MM.1S (cell line): ENCODE results near the gene SNRNP48.

ENCODE experiments used
- EZH2 ChIP-seq: fragments of 300-600 bp; sonication (generic); optimal IDR thresholded peaks from 2 replicates; pipeline ENCODE3; 2017; ENCODE audit warnings: low read depth, mild to moderate bottlenecking, antibody characterized with exemption, low read length, mixed read lengths
- EZH2phosphoT487 ChIP-seq: fragments of 300-600 bp; sonication (generic); IDR thresholded peaks from 2 replicates; pipeline ENCODE4 v1.6.1; 2018; ENCODE audit warnings: antibody characterized with exemption, low read length
- TF ChIP-seq, protein P1 (sequence below): fragments of 300-600 bp; sonication (generic); IDR thresholded peaks from 2 replicates; pipeline ENCODE4 v1.5.1; 2016; ENCODE audit warnings: antibody characterized with exemption, low read length, mixed read lengths

DNA sequence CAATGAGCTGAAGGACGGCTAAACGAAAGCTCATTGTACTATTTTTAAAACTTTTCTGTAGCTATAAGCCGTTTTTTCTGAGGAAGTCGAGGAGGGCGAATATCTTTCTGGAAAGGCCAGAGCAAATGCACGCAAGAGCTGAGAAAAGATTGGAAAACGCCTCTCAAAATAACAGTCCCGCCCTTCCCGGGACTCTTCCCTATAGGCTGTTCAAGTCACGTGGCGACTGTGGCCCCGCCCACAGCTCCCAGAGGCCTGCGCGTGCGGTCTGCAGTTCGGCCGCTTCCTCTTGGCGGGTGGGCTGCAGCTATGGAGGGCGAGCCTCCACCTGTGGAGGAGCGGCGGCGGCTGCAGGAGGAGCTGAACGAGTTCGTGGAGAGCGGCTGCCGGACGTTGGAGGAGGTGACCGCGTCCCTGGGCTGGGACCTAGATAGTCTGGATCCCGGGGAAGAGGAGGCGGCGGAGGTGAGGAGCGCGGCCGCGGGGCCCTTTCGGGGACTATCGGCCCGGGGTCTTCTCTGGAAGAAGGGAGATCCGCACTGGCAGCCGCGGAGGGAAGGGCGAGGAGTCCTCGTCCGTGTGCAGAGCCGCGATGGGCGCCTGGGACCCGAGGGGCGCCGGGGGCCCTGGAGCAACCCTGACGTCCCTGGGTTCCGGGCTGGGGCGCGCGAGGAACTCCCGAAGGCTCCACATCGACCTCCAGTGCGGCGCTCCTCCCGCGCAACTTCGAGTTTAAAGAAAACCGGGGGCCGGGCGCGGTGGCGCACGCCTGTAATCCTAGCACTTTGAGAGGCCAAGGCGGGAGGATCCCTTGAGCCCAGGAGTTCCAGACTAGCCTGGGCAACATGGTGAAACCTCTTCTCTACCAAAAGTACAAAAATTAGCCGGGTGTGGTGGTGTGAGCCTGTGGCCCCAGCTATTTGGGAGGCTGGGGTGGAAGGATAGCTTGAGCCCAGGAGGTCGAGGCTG lies at the start of gene SNRNP48:
- TF ChIP-seq, protein P1, sequence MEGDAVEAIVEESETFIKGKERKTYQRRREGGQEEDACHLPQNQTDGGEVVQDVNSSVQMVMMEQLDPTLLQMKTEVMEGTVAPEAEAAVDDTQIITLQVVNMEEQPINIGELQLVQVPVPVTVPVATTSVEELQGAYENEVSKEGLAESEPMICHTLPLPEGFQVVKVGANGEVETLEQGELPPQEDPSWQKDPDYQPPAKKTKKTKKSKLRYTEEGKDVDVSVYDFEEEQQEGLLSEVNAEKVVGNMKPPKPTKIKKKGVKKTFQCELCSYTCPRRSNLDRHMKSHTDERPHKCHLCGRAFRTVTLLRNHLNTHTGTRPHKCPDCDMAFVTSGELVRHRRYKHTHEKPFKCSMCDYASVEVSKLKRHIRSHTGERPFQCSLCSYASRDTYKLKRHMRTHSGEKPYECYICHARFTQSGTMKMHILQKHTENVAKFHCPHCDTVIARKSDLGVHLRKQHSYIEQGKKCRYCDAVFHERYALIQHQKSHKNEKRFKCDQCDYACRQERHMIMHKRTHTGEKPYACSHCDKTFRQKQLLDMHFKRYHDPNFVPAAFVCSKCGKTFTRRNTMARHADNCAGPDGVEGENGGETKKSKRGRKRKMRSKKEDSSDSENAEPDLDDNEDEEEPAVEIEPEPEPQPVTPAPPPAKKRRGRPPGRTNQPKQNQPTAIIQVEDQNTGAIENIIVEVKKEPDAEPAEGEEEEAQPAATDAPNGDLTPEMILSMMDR = no peak
- TF ChIP-seq EZH2 (no peak), EZH2phosphoT487 (no peak)
